SU-DHL-6 (cell line): ENCODE results near the gene RAPGEF5.

Source experiments
- H2AFZ ChIP-seq: fragments of 200-600 bp; sonication (generic); 2 replicates; pipeline ENCODE4 v1.6.1; 2014; ENCODE audit warnings: low read depth, mild to moderate bottlenecking, moderate library complexity, mixed read lengths, antibody characterized with exemption, low read length; ENCODE audit not compliant: severe bottlenecking
- H3F3A ChIP-seq: fragments of 200-600 bp; shearing (Covaris generic); 2 replicates; pipeline ENCODE4 v1.6.0; 2016; ENCODE audit warnings: antibody characterized with exemption, mild to moderate bottlenecking; ENCODE audit not compliant: insufficient read depth
- H3K27ac ChIP-seq: fragments of 200-600 bp; sonication (generic); 2 replicates; pipeline ENCODE4 v1.5.1; 2016; ENCODE audit warnings: low read depth, mild to moderate bottlenecking, low read length, moderate library complexity, mixed read lengths
- H3K27me3 ChIP-seq: fragments of 200-600 bp; sonication (generic), shearing (Covaris generic); 2 replicates; pipeline ENCODE4 v1.6.0; 2014; ENCODE audit warnings: mild to moderate bottlenecking, low read length
- H3K36me3 ChIP-seq: fragments of 200-600 bp; sonication (generic); 2 replicates; pipeline ENCODE4 v1.6.1; 2014; ENCODE audit warnings: mild to moderate bottlenecking, low read length, mixed read lengths
- H3K4me2 ChIP-seq: fragments of 300-600, 200-600 bp; shearing (Covaris generic), sonication (generic); 2 replicates; pipeline ENCODE4 v1.6.0; 2014; ENCODE audit warnings: low read length, low read depth, mild to moderate bottlenecking; ENCODE audit not compliant: poor library complexity, severe bottlenecking
- H3K4me3 ChIP-seq: fragments of 200-600 bp; sonication (generic); 2 replicates; pipeline ENCODE4 v1.5.1; 2014; ENCODE audit warnings: antibody characterized with exemption, low read length, mild to moderate bottlenecking, mixed read lengths; ENCODE audit not compliant: insufficient read depth, poor library complexity, severe bottlenecking
- H3K79me2 ChIP-seq: fragments of 200-600 bp; sonication (generic); 2 replicates; pipeline ENCODE4 v1.6.1; 2014; ENCODE audit warnings: mild to moderate bottlenecking, low read length, moderate library complexity; ENCODE audit not compliant: insufficient read depth
- H3K9ac ChIP-seq: fragments of 200-600 bp; sonication (generic); 2 replicates; pipeline ENCODE4 v1.7.0; 2014; ENCODE audit warnings: mild to moderate bottlenecking, low read length
- H3K9me2 ChIP-seq: fragments of 200-600 bp; sonication (generic); replicated peaks from 2 replicates; pipeline ENCODE4 v1.6.1; 2014; ENCODE audit warnings: low read length; ENCODE audit not compliant: insufficient read depth
- H3K9me3 ChIP-seq: fragments of 200-600 bp; sonication (generic); 2 replicates; pipeline ENCODE4 v1.6.1; 2014; ENCODE audit warnings: low read length, mixed read lengths; ENCODE audit not compliant: insufficient read depth
- H4K20me1 ChIP-seq: fragments of 200-600 bp; sonication (generic); 2 replicates; pipeline ENCODE4 v1.6.1; 2014; ENCODE audit warnings: low read depth, mild to moderate bottlenecking, antibody characterized with exemption, low read length, moderate library complexity, mixed read lengths
- CTCF ChIP-seq: fragments of 200-600 bp; sonication (generic); IDR thresholded peaks from one replicate; pipeline ENCODE4 v1.5.1; 2017; ENCODE audit warnings: antibody characterized with exemption, mild to moderate bottlenecking, low read length, moderate library complexity; ENCODE audit not compliant: insufficient read depth, poor library complexity, severe bottlenecking
- EZH2phosphoT487 ChIP-seq: fragments of 200-600 bp; sonication (generic), shearing (Covaris generic); conservative IDR thresholded peaks from 2 replicates; pipeline ENCODE4 v1.6.1; 2018; ENCODE audit warnings: mild to moderate bottlenecking, antibody characterized with exemption, low read length, moderate library complexity, mixed read lengths

The RAPGEF5 gene

GRCh38 chr7:22087861-22088260 is 269.1 kb downstream of the RAPGEF5 start:
- no peak overlapping the region for H3K4me2 ChIP-seq
- H3K4me3 ChIP-seq, result no peak overlapping the region
- no peak overlapping the region for H2AFZ ChIP-seq
- no peak overlapping the region for H3K27ac ChIP-seq
- no peaks in the 10 kb centered on the region for H4K20me1 ChIP-seq
- H3K9me3 ChIP-seq, result no peaks in the 10 kb centered on the region
- H3F3A ChIP-seq, result no peaks in the 10 kb centered on the region
- H3K27me3 ChIP-seq, result no peaks in the 10 kb centered on the region
- no peaks in the 10 kb centered on the region for H3K79me2 ChIP-seq
- H3K36me3 ChIP-seq, result no peaks in the 10 kb centered on the region
- H3K9me2 ChIP-seq, result no peaks in the 10 kb centered on the region
- TF ChIP-seq CTCF, result no peak
- TF ChIP-seq EZH2phosphoT487, result no peak
- no peak overlapping the region for H3K9ac ChIP-seq

- peak overlapping the region; percentile 54 for H3K9ac ChIP-seq
- H3K36me3 ChIP-seq, result no peaks in the 10 kb centered on the region
- no peaks in the 10 kb centered on the region for H3K9me2 ChIP-seq
- H2AFZ ChIP-seq, result peak overlapping the region; percentile 90
- peak overlapping the region; percentile 74 for H3K4me2 ChIP-seq
- TF ChIP-seq CTCF (no peak), EZH2phosphoT487 (no peak)
- peak overlapping the region; percentile 64 for H3K4me3 ChIP-seq
- no peaks in the 10 kb centered on the region for H4K20me1 ChIP-seq
- H3K27ac ChIP-seq, result no peak overlapping the region
- no peaks in the 10 kb centered on the region for H3K79me2 ChIP-seq
- H3K27me3 ChIP-seq, result no peaks in the 10 kb centered on the region
- H3F3A ChIP-seq, result no peaks in the 10 kb centered on the region
- H3K9me3 ChIP-seq, result no peaks in the 10 kb centered on the region
These were observed 273.2 kb downstream of the RAPGEF5 start for GRCh38 chr7:22083704-22084240.

- Histone ChIP-seq H3K36me3 (no peaks in the 10 kb centered on the region), H3K9me2 (no peaks in the 10 kb centered on the region), H3K9ac (peak overlapping the region; percentile 54), H4K20me1 (no peaks in the 10 kb centered on the region), H3K79me2 (no peaks in the 10 kb centered on the region), H3K4me3 (peak overlapping the region; percentile 64), H3F3A (no peaks in the 10 kb centered on the region), H3K27ac (no peak overlapping the region), H3K27me3 (no peaks in the 10 kb centered on the region), H2AFZ (peak overlapping the region; percentile 92), H3K9me3 (no peaks in the 10 kb centered on the region), H3K4me2 (peak overlapping the region; percentile 74)
- TF ChIP-seq CTCF (peak; percentile 99), EZH2phosphoT487 (no peak)
These were observed 273.9 kb downstream of the RAPGEF5 start for GRCh38 chr7:22082886-22083703.
